ENCODE measurements around the gene HMGXB4. TPM values are rescaled to one million over a fixed set of nuclear protein-coding genes. Genes with fewer than 3 reads are reported as not detected.

HMGXB4 gene
- total and polyA plus RNA-seq, 2 donors from 2014 or later, result 3.7 to 17.3 TPM

- Histone ChIP-seq H3K27ac (ENCODE audit: low read depth in 2 of 2, low read length in 2 of 2) (peak overlapping the region; percentile 96 to 98), H3K4me3 (ENCODE audit: low read length in 3 of 3) (peak overlapping the region; percentile 84 to 92 (median 91)), H3K9ac (ENCODE audit: low read length in 3 of 3) (peak overlapping the region; percentile 85 to 93 (median 89)), H3K36me3 (ENCODE audit: control insufficient read depth in 2 of 3, insufficient read depth in 3 of 3, low read length in 3 of 3) (peaks cover 0 to 4% (median 1%) of the 10 kb centered on the region in 3 donors), H3K27me3 (ENCODE audit: control insufficient read depth, insufficient read depth, low read length) (no peaks in the 10 kb centered on the region), H3K9me3 (ENCODE audit: control insufficient read depth in 2 of 3, insufficient read depth in 1 of 3, low read length in 3 of 3) (no peaks in the 10 kb centered on the region), H3K4me1 (ENCODE audit: control insufficient read depth in 2 of 3, insufficient read depth in 2 of 3, low read depth in 1 of 3, low read length in 3 of 3) (peaks cover 0 to 11% (median 7%) of the 10 kb centered on the region in 3 donors)
- intact Hi-C loops (cut with DNase I), result no loop called here
- DNase-seq (peak in 1 of 5 donors; percentile 61), FAIRE-seq (no peak)
- no peak for TF ChIP-seq CTCF (IDR thresholded peaks at IDR 0.05; ENCODE audit: borderline replicate concordance, extremely low read depth, insufficient read depth)
Measured at GRCh38 chr22:35299217-35299672, 42.0 kb downstream of the HMGXB4 start.

- FAIRE-seq (peak; percentile 62), DNase-seq (peak; percentile 98 to 100 (median 99))
- Histone ChIP-seq H3K27me3 (ENCODE audit: control insufficient read depth, insufficient read depth, low read length) (no peaks in the 10 kb centered on the region), H3K9me3 (ENCODE audit: control insufficient read depth in 2 of 3, insufficient read depth in 1 of 3, low read length in 3 of 3) (no peaks in the 10 kb centered on the region), H3K36me3 (ENCODE audit: control insufficient read depth in 2 of 3, insufficient read depth in 3 of 3, low read length in 3 of 3) (peaks cover 0 to 4% (median 0%) of the 10 kb centered on the region in 3 donors), H3K27ac (ENCODE audit: low read depth in 2 of 2, low read length in 2 of 2) (peak within 1 kb of the TSS; percentile 96 to 98), H3K4me1 (ENCODE audit: control insufficient read depth in 2 of 3, insufficient read depth in 2 of 3, low read depth in 1 of 3, low read length in 3 of 3) (peaks cover 0 to 11% (median 7%) of the 10 kb centered on the region in 3 donors), H3K4me3 (ENCODE audit: low read length in 3 of 3) (peak within 1 kb of the TSS; percentile 84 to 92 (median 91)), H3K9ac (ENCODE audit: low read length in 3 of 3) (peak within 1 kb of the TSS; percentile 85 to 93 (median 89))
- intact Hi-C loops (cut with DNase I), result no loop called here
- TF ChIP-seq CTCF (IDR thresholded peaks at IDR 0.05; ENCODE audit: borderline replicate concordance, extremely low read depth, insufficient read depth), result no peak
Measured at GRCh38 chr22:35299673-35300499, 42.6 kb downstream of the HMGXB4 start, which contains the start of gene TOM1. Gene TOM1 (plus strand): TSS chr22:35299894. CDS start chr22:35299929, 35 bp downstream.

- peak overlapping the region in 1 of 2 donors; percentile 18 for H3K27ac ChIP-seq (ENCODE audit: low read depth in 2 of 2, low read length in 2 of 2)
- H3K9ac ChIP-seq (ENCODE audit: low read length in 3 of 3), result no peak overlapping the region
- intact Hi-C loops (cut with DNase I), result no loop called here
- H3K4me1 ChIP-seq (ENCODE audit: control insufficient read depth in 2 of 3, insufficient read depth in 2 of 3, low read depth in 1 of 3, low read length in 3 of 3), result peaks cover 0 to 15% (median 7%) of the 10 kb centered on the region in 3 donors
- FAIRE-seq, result no peak
- peaks cover 0 to 4% (median 0%) of the 10 kb centered on the region in 3 donors for H3K36me3 ChIP-seq (ENCODE audit: control insufficient read depth in 2 of 3, insufficient read depth in 3 of 3, low read length in 3 of 3)
- peak in 1 of 5 donors; percentile 6 for DNase-seq
- H3K9me3 ChIP-seq (ENCODE audit: control insufficient read depth in 2 of 3, insufficient read depth in 1 of 3, low read length in 3 of 3), result no peaks in the 10 kb centered on the region
- H3K4me3 ChIP-seq (ENCODE audit: low read length in 3 of 3), result peak overlapping the region in 2 of 3 donors; percentile 39 to 92
- no peak for TF ChIP-seq CTCF (IDR thresholded peaks at IDR 0.05; ENCODE audit: borderline replicate concordance, extremely low read depth, insufficient read depth)
- H3K27me3 ChIP-seq (ENCODE audit: control insufficient read depth, insufficient read depth, low read length), result no peaks in the 10 kb centered on the region
Measured at GRCh38 chr22:35301372-35301874, 44.1 kb downstream of the HMGXB4 start.

All from kidney (tissue), 14 donors.